Uterus (tissue), 4 donors: Measurements from ENCODE around the gene PEPD. TPM values are rescaled to one million over a fixed set of nuclear protein-coding genes. Genes with fewer than 3 reads are reported as not detected.

ENCODE experiments used
- DNase-seq, 2 donors: peaks; one replicate each; pipeline ENCODE4 v3.0.0-alpha.2; 2019 to 2020
- H3K27ac ChIP-seq, 2 donors: fragments of 200-600 bp; sonication (generic); 1 replicate in 1 of 2; 2 replicates in 1 of 2; pipeline ENCODE4 v1.5.1; 2016 to 2018
- H3K27me3 ChIP-seq, 2 donors: fragments of 200-600 bp; sonication (generic); one replicate each; pipeline ENCODE4 v1.5.1; 2018 to 2019; ENCODE audit warnings: control low read depth in 1 of 2
- H3K36me3 ChIP-seq, 2 donors: fragments of 200-600 bp; sonication (generic); one replicate each; pipeline ENCODE4 v1.5.1; 2019; ENCODE audit warnings: control low read depth in 1 of 2
- H3K4me1 ChIP-seq, 2 donors: fragments of 200-600 bp; sonication (generic); one replicate each; pipeline ENCODE4 v1.5.1; 2018 to 2019; ENCODE audit warnings: control low read depth in 1 of 2
- H3K4me3 ChIP-seq, 2 donors: fragments of 200-600 bp; sonication (generic); 1 replicate in 1 of 2; 2 replicates in 1 of 2; pipeline ENCODE4 v1.5.1; 2018 to 2019; ENCODE audit warnings: mild to moderate bottlenecking in 1 of 2
- H3K9me3 ChIP-seq, 2 donors: fragments of 200-600 bp; sonication (generic); one replicate each; pipeline ENCODE4 v1.5.1; 2019; ENCODE audit warnings: control low read depth in 1 of 2
- CTCF ChIP-seq, 4 experiments: fragments of 200-600 bp in 2 of 4; fragments of 450-650 bp in 2 of 4; sonication (generic) in 2 of 4; IDR thresholded peaks; one replicate each; pipeline ENCODE4 v1.5.1; 2016 to 2019; ENCODE audit warnings: antibody characterized with exemption in 4 of 4, mild to moderate bottlenecking in 2 of 4, moderate library complexity in 1 of 4
- POLR2A ChIP-seq, 2 donors: fragments of 450-650 bp; IDR thresholded peaks; one replicate each; pipeline ENCODE4 v1.6.1; 2016; ENCODE audit warnings: antibody characterized with exemption in 2 of 2, mild to moderate bottlenecking in 1 of 2, moderate library complexity in 1 of 2
- intact Hi-C: fragments of 100-400 bp; cut with DNase I; formaldehyde crosslinking; loops from one replicate; pipeline ENCODE4 v1.15.1; 2023; ENCODE audit warnings: low total_unique reads
- total RNA-seq, 4 donors: library from RNA; depleted of rRNA in 3 of 4; stranded (reverse); fragments of >200 nt in 3 of 4; gene quantifications; one replicate each; pipeline versions ENCODE4 v1.1.0 to v1.2.4, GENCODE V29; 2014 to 2023
- donor health status: DM: yes; HTN: yes; CAD: no.

The PEPD gene
- total RNA-seq, 4 donors from 2014 or later: 26.1 to 47.0 (median 37.9) TPM

- TF ChIP-seq CTCF (IDR thresholded peaks at IDR 0.05) (no peak), POLR2A (IDR thresholded peaks at IDR 0.05) (no peak)
- H3K4me3 ChIP-seq: no peak overlapping the region
- no peaks in the 10 kb centered on the region for H3K36me3 ChIP-seq
- no peak overlapping the region for H3K27ac ChIP-seq
- no peaks in the 10 kb centered on the region for H3K9me3 ChIP-seq
- DNase-seq: no peak
- intact Hi-C loops: no loop called here
- no peaks in the 10 kb centered on the region for H3K4me1 ChIP-seq
- no peaks in the 10 kb centered on the region for H3K27me3 ChIP-seq
These were observed 92.9 kb downstream of the PEPD start for GRCh38 chr19:33428627-33429125.

GRCh38 chr19:33427801-33428626, 93.6 kb downstream of the PEPD start:
- H3K27ac ChIP-seq: no peak overlapping the region
- no peak for DNase-seq
- H3K4me3 ChIP-seq: no peak overlapping the region
- H3K27me3 ChIP-seq: no peaks in the 10 kb centered on the region
- intact Hi-C loops: no loop called here
- no peak for TF ChIP-seq CTCF (IDR thresholded peaks at IDR 0.05)
- no peak for TF ChIP-seq POLR2A (IDR thresholded peaks at IDR 0.05)
- H3K36me3 ChIP-seq: no peaks in the 10 kb centered on the region
- H3K4me1 ChIP-seq: no peaks in the 10 kb centered on the region
- H3K9me3 ChIP-seq: no peaks in the 10 kb centered on the region

- TF ChIP-seq POLR2A (IDR thresholded peaks at IDR 0.05): no peak
- TF ChIP-seq CTCF (IDR thresholded peaks at IDR 0.05): no peak
- intact Hi-C loops: no loop called here
These were observed 94.8 kb downstream of the PEPD start for GRCh38 chr19:33426621-33427361.

GRCh38 chr19:33424181-33424580, 97.4 kb downstream of the PEPD start:
- Histone ChIP-seq H3K9me3 (no peaks in the 10 kb centered on the region), H3K4me1 (no peaks in the 10 kb centered on the region), H3K27me3 (no peaks in the 10 kb centered on the region), H3K27ac (no peak overlapping the region), H3K36me3 (no peaks in the 10 kb centered on the region), H3K4me3 (no peak overlapping the region)
- intact Hi-C loops: no loop called here
- TF ChIP-seq POLR2A (IDR thresholded peaks at IDR 0.05) (no peak), CTCF (IDR thresholded peaks at IDR 0.05) (no peak)
- DNase-seq: no peak

More at GRCh38 chr19:33426621-33427361, 94.8 kb downstream of the PEPD start:
- no peaks in the 10 kb centered on the region for H3K27me3 ChIP-seq
- H3K4me3 ChIP-seq: no peak overlapping the region
- H3K4me1 ChIP-seq: no peaks in the 10 kb centered on the region
- no peak overlapping the region for H3K27ac ChIP-seq
- DNase-seq: no peak
- H3K36me3 ChIP-seq: no peaks in the 10 kb centered on the region
- no peaks in the 10 kb centered on the region for H3K9me3 ChIP-seq
